Adrenal gland (tissue), 12 donors: ENCODE data around the gene STK32C. TPM values are rescaled to one million over a fixed set of nuclear protein-coding genes. Genes with fewer than 3 reads are reported as not detected.

Experiments
- DNase-seq, 7 donors: peaks; one replicate each; pipeline ENCODE4 v3.0.0-alpha.2; 2019 to 2020
- H3K27ac ChIP-seq, 5 donors: fragments of 200-600 bp; sonication (generic) in 4 of 5; 1 replicate in 3 of 5; 2 replicates in 2 of 5; pipeline versions ENCODE4 v1.5.1 to v1.8.0; 2016 to 2020; ENCODE audit warnings: mild to moderate bottlenecking in 1 of 5
- H3K27me3 ChIP-seq: fragments of 200-600 bp; 2 replicates; pipeline ENCODE4 v1.8.0; 2021
- H3K36me3 ChIP-seq, 2 donors: fragments of 200-600 bp; replicated peaks in 1 of 2; 1 replicate in 1 of 2; 2 replicates in 1 of 2; pipeline versions ENCODE4 v1.5.1 to v1.8.0; 2018 to 2022
- H3K4me1 ChIP-seq, 2 donors: fragments of 200-600 bp; replicated peaks in 1 of 2; 1 replicate in 1 of 2; 2 replicates in 1 of 2; pipeline versions ENCODE4 v1.5.1 to v1.8.0; 2018 to 2021
- H3K4me3 ChIP-seq, 4 donors: fragments of 200-600 bp; sonication (generic) in 3 of 4; one replicate each; pipeline ENCODE4 v1.5.1; 2016 to 2018
- H3K9me3 ChIP-seq, 3 donors: fragments of 200-600 bp; sonication (generic) in 1 of 3; replicated peaks in 1 of 3; 1 replicate in 2 of 3; 2 replicates in 1 of 3; pipeline versions ENCODE4 v1.5.1 to v1.8.0; 2016 to 2021
- CTCF ChIP-seq, 6 experiments: fragments of 450-650 bp in 4 of 6; fragments of 200-600 bp in 2 of 6; sonication (generic) in 1 of 6; IDR thresholded peaks; 1 replicate in 5 of 6; 2 replicates in 1 of 6; pipeline versions ENCODE4 v1.5.1 to v1.8.0; 2016 to 2021; ENCODE audit warnings: antibody characterized with exemption in 6 of 6, mild to moderate bottlenecking in 2 of 6, moderate library complexity in 1 of 6
- POLR2A ChIP-seq, 2 donors: fragments of 450-650 bp; IDR thresholded peaks; one replicate each; pipeline ENCODE4 v1.6.1; 2017; ENCODE audit warnings: antibody characterized with exemption in 2 of 2, mild to moderate bottlenecking in 2 of 2, moderate library complexity in 1 of 2
- WGBS, 4 donors: extraction: QIAGEN DNeasy Blood & Tissue Kit in 2 of 4; methylation state at CpG; one replicate each; pipeline versions ENCODE4 v1.1.5 to v1.1.7; 2013 to 2017; 5-methylcytosine and 5-hydroxymethylcytosine counted together
- intact Hi-C, 2 donors: fragments of 100-400 bp; cut with DNase I; formaldehyde crosslinking; loops; one replicate each; pipeline versions ENCODE4 v1.14.1 to v1.15.0; 2022 to 2023
- polyA plus RNA-seq, 3 donors: library from polyadenylated mRNA; stranded (reverse); fragments of 200-250 nt in 2 of 3; fragments of 350-450 nt in 1 of 3; fragmentation: Illumina TruSeq in 1 of 3; extraction: RNeasy Lipid Tissue Mini Kit (QIAGEN cat#74804) in 1 of 3; gene quantifications; one replicate each; pipeline ENCODE4 v1.2.3, GENCODE V29; 2013 to 2014
- total RNA-seq, 9 donors: library from RNA; depleted of rRNA in 4 of 9; stranded (reverse); fragments of >200 nt in 4 of 9; fragments of 120-200 nt in 1 of 9; fragmentation: NEBNext Ultra II Directional in 1 of 9; extraction: Animal tissue kit (Norgen Biotek cat#: 25700) in 1 of 9; gene quantifications; one replicate each; pipeline versions ENCODE4 v1.1.0 to v1.2.4, GENCODE V29; 2013 to 2023
- donor health status: healthy with polysubstance abuse.
- donor health status: Bipolar disorder and iron deficiency.
- donor health status: DM: yes; HTN: yes; CAD: no.
- donor health status: DM: no; HTN: no; CAD: no.
- donor health status: DM: no; HTN: no; CAD: no.
- donor health status: DM: yes; HTN: yes; CAD: no.

Gene STK32C
- total and polyA plus RNA-seq, 12 donors = 2.8 to 36.5 (median 15.9) TPM

GRCh38 chr10:132228616-132229015 lies 79.1 kb downstream of the STK32C start:
- Histone ChIP-seq H3K4me1 (no peaks in the 10 kb centered on the region), H3K4me3 (no peak overlapping the region), H3K9me3 (no peaks in the 10 kb centered on the region), H3K27me3 (no peaks in the 10 kb centered on the region), H3K27ac (no peak overlapping the region), H3K36me3 (no peaks in the 10 kb centered on the region)
- 90 to 95% (median 94%) methylated on average over 13 to 14 of the region's 14 CpGs for WGBS, 4 donors
- intact Hi-C loops = loop anchor here in 1 of 2 donors (5.0 kb wide), 1 partner anchor 224 kb away; no protein-coding TSS in a partner anchor
- no peak for DNase-seq
- TF ChIP-seq CTCF (IDR thresholded peaks at IDR 0.05) = no peak
- TF ChIP-seq POLR2A (IDR thresholded peaks at IDR 0.05) = no peak

- TF ChIP-seq CTCF (IDR thresholded peaks at IDR 0.05) (no peak), POLR2A (IDR thresholded peaks at IDR 0.05) (no peak)
- WGBS, 4 donors = 90 to 94% (median 93%) methylated on average over 25 to 29 of the region's 29 CpGs
- no peaks in the 10 kb centered on the region for H3K9me3 ChIP-seq
- intact Hi-C loops = loop anchor here in 1 of 2 donors (5.0 kb wide), 1 partner anchor 224 kb away; no protein-coding TSS in a partner anchor
- H3K4me1 ChIP-seq = no peaks in the 10 kb centered on the region
- H3K27me3 ChIP-seq = no peaks in the 10 kb centered on the region
- H3K4me3 ChIP-seq = no peak overlapping the region
- no peaks in the 10 kb centered on the region for H3K36me3 ChIP-seq
- no peak overlapping the region for H3K27ac ChIP-seq
- DNase-seq = no peak
Measured at GRCh38 chr10:132227851-132228390, 79.8 kb downstream of the STK32C start.

GRCh38 chr10:132226586-132227405 lies 81.0 kb downstream of the STK32C start:
- Histone ChIP-seq H3K36me3 (no peaks in the 10 kb centered on the region), H3K9me3 (no peaks in the 10 kb centered on the region), H3K27me3 (no peaks in the 10 kb centered on the region), H3K27ac (no peak overlapping the region), H3K4me1 (no peaks in the 10 kb centered on the region), H3K4me3 (no peak overlapping the region)
- WGBS, 4 donors = 89 to 94% (median 91%) methylated on average over 14 to 27 of the region's 27 CpGs
- no peak for DNase-seq
- TF ChIP-seq CTCF (IDR thresholded peaks at IDR 0.05) (no peak), POLR2A (IDR thresholded peaks at IDR 0.05) (no peak)
- intact Hi-C loops = loop anchor here in 1 of 2 donors (5.0 kb wide), 1 partner anchor 226 kb away; no protein-coding TSS in a partner anchor

- no peaks in the 10 kb centered on the region for H3K36me3 ChIP-seq
- H3K9me3 ChIP-seq = no peaks in the 10 kb centered on the region
- 62 to 85% (median 76%) methylated on average over 8 of the region's 8 CpGs for WGBS, 4 donors
- intact Hi-C loops = loop anchor here (2.0 to 5.0 kb wide), 2 partner anchors 125 to 226 kb away; no protein-coding TSS in a partner anchor
- H3K27ac ChIP-seq = no peak overlapping the region
- DNase-seq = no peak
- H3K4me3 ChIP-seq = no peak overlapping the region
- H3K27me3 ChIP-seq = no peaks in the 10 kb centered on the region
- TF ChIP-seq CTCF (IDR thresholded peaks at IDR 0.05) = no peak
- TF ChIP-seq POLR2A (IDR thresholded peaks at IDR 0.05) = no peak
- no peaks in the 10 kb centered on the region for H3K4me1 ChIP-seq
Measured at GRCh38 chr10:132225849-132226205, 81.9 kb downstream of the STK32C start.
